Measurements from ENCODE around the gene B4GALNT3.

DNA sequence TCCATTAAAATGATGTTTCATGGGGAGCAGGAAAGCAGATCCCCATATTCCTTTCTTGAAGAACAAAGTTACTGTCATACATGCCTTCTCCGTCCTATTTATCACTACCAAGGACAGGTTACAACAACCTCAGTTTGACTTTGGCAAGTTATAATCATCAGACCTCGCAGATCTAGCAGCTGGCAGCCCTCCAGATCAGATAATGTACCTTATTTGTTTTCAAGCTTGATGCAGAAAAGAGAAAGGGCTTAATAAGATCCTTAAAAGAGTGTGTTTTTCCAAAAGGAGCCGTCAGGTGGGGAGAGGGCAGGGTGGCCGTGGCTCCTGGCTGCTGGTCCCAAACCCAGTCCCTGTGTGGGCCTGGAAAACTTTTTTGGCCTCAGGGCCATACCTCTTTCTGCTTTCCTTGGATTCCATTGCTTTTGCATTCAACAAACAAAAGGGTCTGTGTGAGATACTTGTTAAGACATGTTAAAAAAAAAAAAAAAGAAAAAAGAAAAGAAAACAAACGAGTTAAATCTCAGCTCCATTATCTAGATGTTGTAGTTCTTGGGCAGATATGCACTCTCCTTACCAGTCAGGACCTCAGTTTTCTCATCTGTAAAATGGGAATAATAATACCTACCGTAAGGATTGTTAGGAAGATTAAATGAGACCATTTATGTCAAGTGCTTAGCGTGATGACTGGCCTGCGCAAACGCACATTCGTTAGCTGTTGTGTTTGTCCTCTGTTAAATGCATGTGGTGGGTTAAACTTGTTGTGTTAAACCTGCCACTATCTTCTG lies 64.6 kb downstream of the B4GALNT3 start:
- TF ChIP-seq SUZ12 (IDR thresholded peaks at IDR 0.05; ENCODE audit: extremely low read depth, insufficient read depth, insufficient read length) (no peak), ZNF274 (IDR thresholded peaks at IDR 0.05; ENCODE audit: low read depth, low read length) (no peak)

Measured in NT2/D1 (cell line).